ENCODE data around the gene UGT8.

UGT8 gene

DNA sequence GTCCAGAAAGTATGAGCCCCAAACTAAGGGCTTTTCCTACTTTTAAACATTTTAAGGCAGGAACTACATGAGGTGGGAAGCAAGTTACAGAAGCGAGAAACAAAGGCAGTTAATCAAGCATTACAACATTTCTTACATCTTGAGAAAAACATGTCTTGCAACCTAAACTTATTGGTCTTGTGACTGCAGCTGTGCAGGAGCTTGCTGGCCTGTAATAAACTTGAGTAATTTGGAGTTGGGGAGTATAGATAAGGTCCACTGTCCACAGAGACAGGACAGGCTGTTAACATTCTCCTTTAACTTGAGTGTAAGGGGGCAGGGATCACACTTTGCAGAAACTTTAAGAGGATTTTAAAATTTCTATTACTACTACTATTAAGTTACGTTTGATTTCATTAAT, 2.7 kb upstream of the UGT8 start:
- TF ChIP-seq, protein P1, sequence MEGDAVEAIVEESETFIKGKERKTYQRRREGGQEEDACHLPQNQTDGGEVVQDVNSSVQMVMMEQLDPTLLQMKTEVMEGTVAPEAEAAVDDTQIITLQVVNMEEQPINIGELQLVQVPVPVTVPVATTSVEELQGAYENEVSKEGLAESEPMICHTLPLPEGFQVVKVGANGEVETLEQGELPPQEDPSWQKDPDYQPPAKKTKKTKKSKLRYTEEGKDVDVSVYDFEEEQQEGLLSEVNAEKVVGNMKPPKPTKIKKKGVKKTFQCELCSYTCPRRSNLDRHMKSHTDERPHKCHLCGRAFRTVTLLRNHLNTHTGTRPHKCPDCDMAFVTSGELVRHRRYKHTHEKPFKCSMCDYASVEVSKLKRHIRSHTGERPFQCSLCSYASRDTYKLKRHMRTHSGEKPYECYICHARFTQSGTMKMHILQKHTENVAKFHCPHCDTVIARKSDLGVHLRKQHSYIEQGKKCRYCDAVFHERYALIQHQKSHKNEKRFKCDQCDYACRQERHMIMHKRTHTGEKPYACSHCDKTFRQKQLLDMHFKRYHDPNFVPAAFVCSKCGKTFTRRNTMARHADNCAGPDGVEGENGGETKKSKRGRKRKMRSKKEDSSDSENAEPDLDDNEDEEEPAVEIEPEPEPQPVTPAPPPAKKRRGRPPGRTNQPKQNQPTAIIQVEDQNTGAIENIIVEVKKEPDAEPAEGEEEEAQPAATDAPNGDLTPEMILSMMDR (IDR thresholded peaks at IDR 0.05; ENCODE audit: control extremely low read depth, extremely low read depth, low read depth, missing control alignments): no peak
- CTCF ChIA-PET: no interaction called here
- POLR2A ChIA-PET: no interaction called here
- no peak for DNase-seq (ENCODE audit: extremely low spot score)

- POLR2A ChIA-PET: no interaction called here
- TF ChIP-seq, protein P1 (IDR thresholded peaks at IDR 0.05; ENCODE audit: control extremely low read depth, extremely low read depth, low read depth, missing control alignments): no peak
- CTCF ChIA-PET: no interaction called here
- DNase-seq (ENCODE audit: extremely low spot score): no peak
Measured at GRCh38 chr4:114597410-114598115, 1.0 kb upstream of the UGT8 start.

DNA sequence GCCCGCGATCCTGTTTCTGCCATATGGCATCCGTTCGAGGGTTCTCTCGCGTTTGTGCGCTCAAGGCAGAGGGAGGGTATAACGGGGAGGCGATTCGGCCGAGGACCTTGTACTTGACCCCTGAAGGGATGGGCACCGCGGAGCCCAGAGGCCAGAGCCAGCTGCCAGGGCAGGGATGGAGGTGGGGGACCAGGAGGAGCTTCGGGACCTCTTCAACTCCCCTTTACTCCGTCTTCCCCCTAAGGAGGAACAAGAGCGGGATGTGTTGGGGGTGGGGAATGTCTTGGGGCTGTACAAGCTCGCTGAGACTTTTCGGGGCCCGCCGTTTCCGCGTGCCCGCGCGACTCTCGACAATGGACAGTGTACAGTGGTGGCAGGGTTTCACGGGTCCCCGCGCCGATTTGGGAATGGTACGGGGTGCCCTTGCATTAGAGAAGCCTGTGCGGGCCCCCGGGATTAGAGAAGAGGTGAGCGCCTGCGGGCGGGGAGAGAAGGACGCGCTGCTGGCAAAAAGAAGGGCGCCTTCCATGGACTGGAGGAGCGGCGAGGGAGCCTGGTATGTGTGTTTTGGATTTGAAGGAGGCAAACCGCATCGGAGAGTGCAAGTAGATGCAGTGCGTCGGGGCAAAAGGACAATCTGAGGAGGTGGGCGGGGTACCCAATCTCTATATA, 760 bp downstream of the UGT8 start:
- peak; percentile 17 for DNase-seq (ENCODE audit: extremely low spot score)
- TF ChIP-seq, protein P1 (IDR thresholded peaks at IDR 0.05; ENCODE audit: control extremely low read depth, extremely low read depth, low read depth, missing control alignments): no peak
- ChIA-PET POLR2A (no interaction called here), CTCF (no interaction called here)

- ChIA-PET POLR2A (no interaction called here), CTCF (no interaction called here)
- no peak for DNase-seq (ENCODE audit: extremely low spot score)
- TF ChIP-seq, protein P1 (IDR thresholded peaks at IDR 0.05; ENCODE audit: control extremely low read depth, extremely low read depth, low read depth, missing control alignments): no peak
Measured at GRCh38 chr4:114599903-114600552, 1.4 kb downstream of the UGT8 start.

GRCh38 chr4:114600672-114601071, 2.1 kb downstream of the UGT8 start:
- ChIA-PET POLR2A (no interaction called here), CTCF (no interaction called here)
- DNase-seq (ENCODE audit: extremely low spot score): no peak
- TF ChIP-seq, protein P1 (IDR thresholded peaks at IDR 0.05; ENCODE audit: control extremely low read depth, extremely low read depth, low read depth, missing control alignments): no peak

DNA sequence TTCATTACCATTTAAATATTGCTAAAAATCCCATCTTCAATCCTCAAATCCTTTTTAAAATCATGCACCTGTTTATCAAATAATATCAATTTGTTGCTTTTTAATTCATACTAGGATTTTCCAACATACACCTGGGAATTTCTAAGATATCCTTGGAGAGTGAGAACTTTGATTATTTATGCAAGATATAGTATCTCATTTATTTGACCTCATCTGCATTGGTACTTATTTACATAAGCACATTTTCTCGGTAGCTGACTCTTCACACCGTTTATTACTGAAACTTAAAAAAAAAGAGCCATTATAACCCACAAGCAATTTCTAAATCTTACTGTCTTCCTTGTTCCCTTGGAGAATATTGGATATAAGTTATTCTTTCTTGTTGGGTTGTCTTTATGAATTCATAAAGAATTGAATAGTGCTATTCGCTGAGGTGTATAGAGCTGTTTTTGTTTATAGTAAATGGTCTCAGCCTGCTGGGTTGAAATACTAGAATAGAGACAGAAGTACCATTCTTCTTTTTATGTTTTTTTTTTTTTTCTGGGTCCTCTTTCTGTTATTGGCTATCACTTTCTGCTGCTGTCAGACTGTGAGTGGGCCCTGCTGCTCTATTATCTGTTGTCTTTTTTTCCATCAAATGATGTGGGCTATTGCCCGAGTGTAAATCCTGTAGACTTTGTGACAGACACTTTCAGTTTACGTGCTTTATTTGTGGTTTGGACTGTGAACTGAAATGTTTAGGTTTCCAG, 2.9 kb downstream of the UGT8 start:
- TF ChIP-seq, protein P1 (IDR thresholded peaks at IDR 0.05; ENCODE audit: control extremely low read depth, extremely low read depth, low read depth, missing control alignments): no peak
- CTCF ChIA-PET: no interaction called here
- POLR2A ChIA-PET: no interaction called here
- peak; percentile 30 for DNase-seq (ENCODE audit: extremely low spot score)

Data from GM10248 (cell line).